NOMO-1 treated with dmso at 0.1 percent for 144 hours (cell line): ENCODE measurements around the gene APOH.

ENCODE experiments used
- DNase-seq: peaks from one replicate; lab custom pipeline; 2025; ENCODE audit not compliant: unreplicated experiment; lab: John Stamatoyannopoulos, UW

Gene APOH

DNA sequence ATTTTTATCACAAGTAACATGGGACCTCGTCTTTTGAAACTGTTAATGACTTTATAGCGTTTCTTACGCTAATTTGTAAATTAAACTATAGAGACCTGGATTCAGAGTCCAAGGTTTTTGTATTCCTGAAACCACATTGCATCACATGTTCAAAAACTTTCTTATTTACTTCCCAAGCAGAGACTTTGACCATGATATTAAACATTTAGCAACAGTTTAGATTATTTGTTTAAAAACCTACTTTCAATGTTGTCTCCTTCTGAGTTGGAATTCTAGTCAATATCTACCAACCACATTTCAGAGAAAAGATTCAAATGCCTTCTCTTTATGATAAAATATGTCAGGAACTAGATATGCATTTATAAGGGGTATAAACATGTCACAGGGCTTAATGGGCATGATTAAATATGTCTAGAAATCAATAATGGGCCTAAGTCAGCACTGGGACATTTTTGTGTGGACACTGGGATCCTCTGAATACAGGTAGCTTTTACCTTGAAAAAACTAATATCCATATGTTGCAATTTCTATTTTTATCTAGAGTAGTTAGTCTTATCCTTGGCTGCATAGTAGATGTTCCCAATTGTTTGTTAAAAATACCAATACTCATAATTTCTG lies 6.3 kb upstream of the APOH start:
- DNase-seq, result no peak

- DNase-seq, result no peak
Measured at GRCh38 chr17:66234611-66235010, 5.4 kb upstream of the APOH start.

DNA sequence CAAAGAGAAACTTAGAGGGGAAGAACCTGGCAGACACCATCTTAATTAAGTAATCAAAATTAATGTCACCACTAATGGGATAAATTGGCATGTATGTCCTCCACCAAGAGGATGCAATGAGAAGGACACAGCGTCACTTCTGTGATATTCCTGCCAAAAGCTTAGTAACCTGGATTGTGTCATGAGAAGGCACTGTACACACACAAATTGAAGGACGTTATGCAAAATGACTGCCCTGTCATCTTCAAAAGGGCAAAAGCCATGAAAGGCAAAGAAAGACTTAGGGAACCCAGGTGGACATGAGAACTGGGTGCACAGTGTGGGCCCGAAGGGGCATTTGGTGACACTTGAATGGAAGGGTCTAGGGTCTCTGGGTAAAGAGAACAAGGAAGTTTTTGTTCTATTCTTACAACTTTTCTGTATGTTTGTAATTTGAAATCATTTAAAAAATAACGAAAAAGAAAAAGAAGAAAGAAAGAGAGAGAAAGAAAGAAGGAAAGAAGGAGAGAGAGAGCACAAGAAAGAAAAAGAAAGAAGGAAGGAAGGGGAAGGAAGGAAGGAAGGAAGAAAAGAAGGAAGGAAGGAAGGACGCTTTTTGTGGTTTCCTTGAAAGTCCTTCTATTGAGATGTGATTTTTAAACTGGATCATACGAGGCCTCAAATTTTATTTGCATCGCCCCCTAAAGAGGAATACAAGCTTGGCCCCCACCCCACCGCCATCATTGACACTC lies 4.0 kb upstream of the APOH start:
- DNase-seq, result no peak

DNA sequence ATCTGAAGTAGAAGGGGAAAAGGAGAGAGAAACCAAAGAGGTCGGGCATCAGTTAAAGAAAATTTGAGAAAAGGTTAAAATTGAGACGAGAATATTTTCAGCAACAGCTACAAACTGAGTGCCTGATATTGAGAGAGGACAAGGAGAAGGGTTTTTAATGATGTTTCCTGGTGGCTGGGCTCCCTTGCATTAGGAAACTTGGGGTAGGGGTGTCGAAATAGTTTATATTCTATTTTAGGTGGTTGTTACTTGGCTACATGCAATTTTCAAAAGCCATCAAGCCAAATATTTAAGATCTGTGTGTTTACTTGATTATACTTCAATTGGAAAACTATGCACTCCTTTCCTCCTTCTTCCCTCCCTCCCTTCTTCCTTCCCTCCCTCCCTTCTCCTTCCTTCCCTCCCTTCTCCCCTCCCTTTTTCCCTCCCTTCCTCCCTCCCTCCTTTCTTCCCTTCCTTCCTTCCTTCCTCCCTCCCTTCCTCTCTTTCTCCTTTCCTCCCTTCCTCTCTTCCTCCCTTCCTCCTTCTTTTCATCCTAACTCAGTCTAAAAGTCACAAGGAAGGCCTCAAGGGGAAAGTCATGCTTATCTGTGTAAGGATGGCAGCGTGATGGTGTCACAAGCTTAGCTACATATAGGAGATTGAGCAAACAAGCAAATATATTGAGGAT lies 1.8 kb upstream of the APOH start:
- no peak for DNase-seq

GRCh38 chr17:66229783-66230538 lies 746 bp upstream of the APOH start:
- DNase-seq, result no peak

GRCh38 chr17:66227212-66228045 lies 1.8 kb downstream of the APOH start:
- DNase-seq, result no peak

DNA sequence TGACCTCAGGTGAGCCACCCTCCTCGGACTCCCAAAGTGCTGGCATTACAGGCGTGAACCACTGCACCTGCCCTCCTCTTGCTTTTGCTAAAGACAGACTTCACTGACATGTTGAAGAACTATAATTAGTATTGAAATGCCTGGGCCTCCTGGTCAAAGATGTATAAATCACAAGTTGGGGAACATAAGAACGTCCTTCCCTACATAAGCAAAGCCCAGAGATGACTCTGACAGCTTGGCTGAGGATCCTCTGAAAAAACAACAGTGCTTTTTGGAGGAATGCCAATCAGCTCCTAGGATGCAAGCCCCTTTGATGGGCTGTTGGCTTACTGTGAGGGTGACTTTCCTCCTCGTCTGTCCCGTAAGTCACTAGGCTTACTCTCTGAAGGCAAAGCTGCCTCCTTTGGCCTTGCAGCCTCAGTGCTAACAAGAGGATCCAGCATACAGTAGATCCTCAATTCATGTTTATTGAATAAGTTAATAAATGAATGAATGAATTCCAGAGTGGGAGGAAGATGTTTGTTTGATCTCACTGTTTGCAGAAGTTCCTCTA lies 6.3 kb downstream of the APOH start:
- DNase-seq, result no peak

- DNase-seq, result no peak
Measured at GRCh38 chr17:66221755-66222530, 7.3 kb downstream of the APOH start.

DNA sequence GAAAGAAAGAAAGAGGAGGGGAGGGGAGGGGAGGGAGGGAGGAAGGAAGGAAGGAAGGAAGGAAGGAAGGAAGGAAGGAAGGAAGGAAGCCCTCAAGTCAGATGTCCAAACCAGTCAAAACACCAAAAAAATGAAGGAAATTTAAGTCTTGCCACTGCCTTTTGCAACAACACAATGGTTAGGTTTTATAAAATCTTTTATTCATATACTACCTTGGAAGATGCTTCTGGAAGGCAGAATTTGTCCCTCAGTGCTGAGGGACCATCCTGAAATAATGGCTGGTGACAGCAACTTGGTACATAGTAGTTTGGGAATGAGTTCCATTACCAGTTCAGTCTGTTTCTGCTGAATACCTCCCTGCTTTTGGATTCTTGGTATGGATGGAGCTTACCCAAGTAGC lies 7.9 kb downstream of the APOH start:
- DNase-seq, result no peak

- DNase-seq, result no peak
Measured at GRCh38 chr17:66220079-66220835, 9.0 kb downstream of the APOH start.

GRCh38 chr17:66215529-66215911 lies 13.7 kb downstream of the APOH start:
- no peak for DNase-seq

DNA sequence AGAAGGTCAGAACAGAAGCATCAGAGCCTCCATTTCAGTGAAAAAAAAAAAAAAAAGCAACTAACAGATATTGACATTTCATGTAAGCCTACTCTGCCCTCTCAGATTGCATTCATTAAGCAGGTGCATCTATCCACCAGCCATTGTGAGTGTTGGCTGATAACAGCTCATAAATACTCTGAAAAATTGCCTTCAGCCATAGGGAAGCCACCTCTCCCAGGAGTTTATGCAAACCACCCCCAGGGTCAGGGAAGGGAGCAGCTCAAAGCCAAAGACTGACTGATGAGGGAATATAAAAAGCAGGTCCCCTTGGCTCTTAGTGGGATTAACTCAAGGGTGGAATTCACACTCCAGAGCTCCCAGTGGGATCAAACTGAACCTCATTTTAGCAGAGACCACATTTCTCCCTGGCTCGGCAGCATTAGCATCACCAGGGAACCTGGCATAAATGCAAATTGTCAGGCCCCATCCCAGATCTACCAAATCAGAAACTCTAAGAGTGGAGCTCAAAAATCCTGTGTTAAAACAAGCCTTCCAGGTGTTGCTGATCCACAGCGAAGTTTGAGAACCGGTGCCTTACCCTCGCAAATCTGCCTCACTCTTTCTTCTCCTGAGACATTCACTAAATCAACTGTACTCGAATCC lies 14.2 kb downstream of the APOH start:
- no peak for DNase-seq

- no peak for DNase-seq
Measured at GRCh38 chr17:66211047-66211810, 18.0 kb downstream of the APOH start.

DNA sequence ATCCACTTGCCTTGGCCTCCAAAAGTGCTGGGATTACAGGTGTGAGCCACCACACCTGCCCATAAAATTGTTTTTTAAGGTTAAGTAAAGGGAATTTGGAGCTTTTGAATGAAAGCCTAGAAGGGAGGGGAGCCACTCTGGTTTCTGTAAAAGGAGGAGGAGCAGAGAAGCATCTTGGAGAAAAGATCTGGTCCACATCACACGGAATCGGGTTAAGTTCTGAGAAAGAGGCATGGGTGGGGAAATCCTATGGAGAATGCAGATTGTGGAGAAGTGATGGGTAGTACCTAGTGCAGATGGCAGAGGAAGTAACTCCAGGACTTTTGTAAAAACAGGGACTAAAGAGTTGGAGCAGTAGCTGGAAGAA lies 19.0 kb downstream of the APOH start:
- DNase-seq, result no peak

DNA sequence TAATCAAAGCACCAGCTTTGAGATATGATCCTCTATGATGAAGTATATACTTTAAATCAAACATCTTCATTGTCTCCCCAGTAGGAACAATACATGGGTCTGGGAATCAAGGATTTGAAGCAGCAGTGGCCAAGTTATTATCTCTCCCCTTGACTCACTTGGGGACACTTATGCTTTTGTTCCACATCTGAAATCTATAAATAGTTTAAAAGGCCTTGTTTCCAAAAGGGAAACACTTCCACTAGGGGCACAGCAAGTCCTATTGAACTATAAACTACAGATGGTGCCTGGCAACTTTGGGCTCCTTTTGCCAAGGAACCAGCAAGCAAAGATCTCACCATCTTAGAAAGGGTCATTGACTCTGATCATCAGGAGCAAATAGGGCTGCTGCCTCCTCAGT lies 21.3 kb downstream of the APOH start:
- no peak for DNase-seq

GRCh38 chr17:66203274-66204015 lies 25.8 kb downstream of the APOH start:
- DNase-seq, result no peak

DNA sequence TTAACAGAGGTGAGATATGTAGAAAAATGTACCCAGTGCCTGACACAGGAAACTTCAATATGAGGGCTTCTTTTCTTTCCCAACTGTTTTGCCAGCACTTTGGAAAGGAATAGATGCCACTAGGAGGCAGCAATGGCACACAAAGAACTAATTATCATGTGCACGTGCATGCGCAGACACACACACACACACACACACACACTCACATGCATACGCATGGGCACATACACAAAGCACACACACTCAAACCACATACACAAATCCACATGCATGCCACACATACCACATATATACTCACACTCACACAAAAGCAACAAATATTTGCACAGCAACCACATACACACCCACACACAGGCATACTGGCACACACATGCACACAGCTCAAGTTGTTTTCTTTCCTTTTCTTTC lies 28.5 kb downstream of the APOH start:
- no peak for DNase-seq
